HEK293 (cell line): ENCODE data around the gene CD101.
"Not testable (repeated sequence)": the region's sequence is repeated elsewhere in the genome, so short reads cannot be mapped to it uniquely, and the experiment has no call there.

Experiments
- CTCF ChIA-PET: fragments of 350-600 bp; formaldehyde crosslinking; extraction: SDS; loops from one replicate; lab custom pipeline; 2021; ENCODE audit warnings: antibody characterized with exemption; lab: Yijun Ruan, JAX
- POLR2A ChIA-PET: fragments of 300-600 bp; formaldehyde crosslinking; extraction: SDS; loops from one replicate; lab custom pipeline; 2020; ENCODE audit warnings: antibody characterized with exemption, inconsistent platforms; lab: Yijun Ruan, JAX
- H3K27ac ChIP-seq: fragments of 200-500 bp; sonication (Bioruptor generic); 2 replicates; pipeline ENCODE4 v1.5.1; 2014; ENCODE audit warnings: low read depth, low read length, control low read depth, inconsistent platforms; ENCODE audit errors: extremely low read depth
- H3K36me3 ChIP-seq, 2 experiments: fragments of 200-500 bp in 1 of 2; sonication (Bioruptor generic) in 1 of 2; 1 replicate in 1 of 2; 2 replicates in 1 of 2; pipeline ENCODE4 v1.5.1; 2014 to 2017; ENCODE audit warnings: inconsistent platforms in 2 of 2, low read length in 2 of 2; ENCODE audit not compliant: control insufficient read depth in 2 of 2, insufficient read depth in 1 of 2
- H3K4me1 ChIP-seq: fragments of 200-500 bp; sonication (Bioruptor generic); 2 replicates; pipeline ENCODE4 v1.5.1; 2014; ENCODE audit warnings: mild to moderate bottlenecking, low read length, inconsistent platforms; ENCODE audit not compliant: control insufficient read depth, insufficient read depth
- H3K4me3 ChIP-seq: 2 replicates; pipeline ENCODE4 v1.5.1; 2011; ENCODE audit warnings: low read depth, mild to moderate bottlenecking, control low read depth, low read length, moderate library complexity
- H3K9me3 ChIP-seq: fragments of 200-500 bp; sonication (Bioruptor generic); 2 replicates; pipeline ENCODE4 v1.5.1; 2014; ENCODE audit warnings: low read depth, low read length, inconsistent platforms; ENCODE audit not compliant: control insufficient read depth, insufficient read depth
- EGR2 ChIP-seq: fragments of 450-650 bp; formaldehyde crosslinking; IDR thresholded peaks from 2 replicates; pipeline ENCODE4 v1.5.1; 2016; ENCODE audit warnings: low read depth, missing biosample characterization, missing genetic modification characterization
- KLF9 ChIP-seq: fragments of 450-650 bp; formaldehyde crosslinking; IDR thresholded peaks from 2 replicates; pipeline ENCODE4 v1.5.1; 2016; ENCODE audit warnings: missing biosample characterization, missing genetic modification characterization, low read depth
- SCRT2 ChIP-seq: fragments of 450-650 bp; formaldehyde crosslinking; IDR thresholded peaks from 2 replicates; pipeline ENCODE4 v1.5.1; 2016; ENCODE audit warnings: missing biosample characterization, missing genetic modification characterization
- ZFP37 ChIP-seq: fragments of 450-650 bp; formaldehyde crosslinking; IDR thresholded peaks from 2 replicates; pipeline ENCODE4 v1.5.1; 2016; ENCODE audit warnings: missing biosample characterization, missing genetic modification characterization
- ZNF146 ChIP-seq: fragments of 450-650 bp; formaldehyde crosslinking; IDR thresholded peaks from 2 replicates; pipeline ENCODE4 v1.5.1; 2016; ENCODE audit warnings: missing biosample characterization, missing genetic modification characterization
- ZNF214 ChIP-seq: fragments of 450-650 bp; formaldehyde crosslinking; IDR thresholded peaks from 2 replicates; pipeline ENCODE4 v1.5.1; 2017; ENCODE audit warnings: missing biosample characterization, mild to moderate bottlenecking, missing genetic modification characterization, borderline replicate concordance
- ZNF24 ChIP-seq: fragments of 450-650 bp; formaldehyde crosslinking; IDR thresholded peaks from 2 replicates; pipeline ENCODE4 v1.5.1; 2016; ENCODE audit warnings: missing biosample characterization, missing genetic modification characterization
- ZNF350 ChIP-seq: fragments of 450-650 bp; formaldehyde crosslinking; IDR thresholded peaks from 2 replicates; pipeline ENCODE4 v1.5.0; 2017; ENCODE audit warnings: missing biosample characterization, mild to moderate bottlenecking, missing genetic modification characterization
- ZNF529 ChIP-seq: fragments of 450-650 bp; formaldehyde crosslinking; IDR thresholded peaks from 2 replicates; pipeline ENCODE4 v1.5.1; 2017; ENCODE audit warnings: missing genetic modification characterization, missing biosample characterization; ENCODE audit not compliant: insufficient replicate concordance
- ZNF561 ChIP-seq: fragments of 450-650 bp; IDR thresholded peaks from 2 replicates; pipeline ENCODE4 v1.5.1; 2018; ENCODE audit warnings: missing biosample characterization, missing genetic modification characterization, borderline replicate concordance
- ZNF621 ChIP-seq: fragments of 450-650 bp; formaldehyde crosslinking; IDR thresholded peaks from 2 replicates; pipeline ENCODE4 v1.5.1; 2017; ENCODE audit warnings: missing biosample characterization, missing genetic modification characterization
- ZNF701 ChIP-seq: fragments of 450-650 bp; formaldehyde crosslinking; IDR thresholded peaks from 2 replicates; pipeline ENCODE4 v1.5.1; 2016; ENCODE audit warnings: missing biosample characterization, missing genetic modification characterization
- TF ChIP-seq, protein P1 (sequence below): fragments of 450-650 bp; formaldehyde crosslinking; IDR thresholded peaks from 2 replicates; pipeline ENCODE4 v1.5.1; 2016; ENCODE audit warnings: missing biosample characterization, missing genetic modification characterization
- TF ChIP-seq, protein P2 (sequence below): fragments of 450-650 bp; formaldehyde crosslinking; conservative IDR thresholded peaks from 2 replicates; pipeline ENCODE4 v1.5.1; 2016; ENCODE audit warnings: low read depth, missing biosample characterization, missing genetic modification characterization

Gene CD101

DNA sequence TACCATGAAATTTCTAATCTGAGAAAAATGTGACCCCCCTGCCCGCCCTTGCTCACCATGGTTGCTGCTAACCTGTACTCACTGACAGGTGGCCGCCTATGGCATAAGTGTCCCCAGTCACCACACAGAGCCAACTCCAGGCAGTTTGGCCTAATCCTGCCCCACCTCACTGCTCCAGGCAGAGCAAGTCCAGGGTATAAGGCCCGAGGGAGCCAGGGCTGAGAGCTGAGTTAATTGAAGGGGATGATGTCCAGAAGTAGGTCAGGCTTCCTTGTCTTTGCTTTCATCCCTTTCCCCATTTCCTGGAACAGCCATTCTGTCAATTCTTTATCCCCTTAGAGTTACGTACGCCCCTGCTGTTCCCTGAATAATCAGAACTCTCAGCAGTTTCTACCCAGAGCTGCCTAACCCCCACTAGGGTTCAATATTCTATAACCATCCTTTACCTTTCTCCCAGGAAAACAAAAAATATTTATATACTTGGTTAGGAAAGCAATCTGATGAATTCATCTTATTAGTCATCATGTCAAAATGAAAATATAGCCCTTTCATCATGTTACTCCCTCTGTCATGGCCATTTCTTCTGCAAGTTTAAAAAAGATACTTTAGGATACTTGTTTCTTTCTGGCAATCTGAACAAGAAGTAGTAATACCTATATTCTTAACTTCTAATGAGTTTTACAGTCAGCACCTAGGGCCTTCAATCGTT, 29.4 kb upstream of the CD101 start:
- peaks cover 7 to 30% of the 10 kb centered on the region in 2 experiments; a peak in 2 of 3 replicates for H3K36me3 ChIP-seq
- no peak overlapping the region for H3K27ac ChIP-seq
- POLR2A ChIA-PET, result no interaction called here
- CTCF ChIA-PET, result interaction anchor here (0.7 to 1.1 kb wide), 2 partner anchors 37 to 303 kb away, joined by 3 to 4 read pairs; no protein-coding TSS in a partner anchor
- no peak overlapping the region for H3K4me3 ChIP-seq
- H3K9me3 ChIP-seq, result no peaks in the 10 kb centered on the region; the same call in 1 of the 2 replicates
- H3K4me1 ChIP-seq, result no peaks in the 10 kb centered on the region
- no peak for TF ChIP-seq ZNF24 (tag by site-specific recombination)
- TF ChIP-seq ZNF561 (tag by site-specific recombination), result no peak
- TF ChIP-seq ZNF701 (tag by site-specific recombination), result no peak
- TF ChIP-seq ZFP37 (tag by site-specific recombination), result no peak
- TF ChIP-seq ZNF214 (tag by site-specific recombination), result no peak
- no peak for TF ChIP-seq ZNF621 (tag by site-specific recombination)
- TF ChIP-seq, protein P1, sequence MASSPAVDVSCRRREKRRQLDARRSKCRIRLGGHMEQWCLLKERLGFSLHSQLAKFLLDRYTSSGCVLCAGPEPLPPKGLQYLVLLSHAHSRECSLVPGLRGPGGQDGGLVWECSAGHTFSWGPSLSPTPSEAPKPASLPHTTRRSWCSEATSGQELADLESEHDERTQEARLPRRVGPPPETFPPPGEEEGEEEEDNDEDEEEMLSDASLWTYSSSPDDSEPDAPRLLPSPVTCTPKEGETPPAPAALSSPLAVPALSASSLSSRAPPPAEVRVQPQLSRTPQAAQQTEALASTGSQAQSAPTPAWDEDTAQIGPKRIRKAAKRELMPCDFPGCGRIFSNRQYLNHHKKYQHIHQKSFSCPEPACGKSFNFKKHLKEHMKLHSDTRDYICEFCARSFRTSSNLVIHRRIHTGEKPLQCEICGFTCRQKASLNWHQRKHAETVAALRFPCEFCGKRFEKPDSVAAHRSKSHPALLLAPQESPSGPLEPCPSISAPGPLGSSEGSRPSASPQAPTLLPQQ (tag by site-specific recombination), result no peak
- TF ChIP-seq EGR2 (tag by site-specific recombination), result no peak
- TF ChIP-seq, all 188 proteins: peak for 0

DNA sequence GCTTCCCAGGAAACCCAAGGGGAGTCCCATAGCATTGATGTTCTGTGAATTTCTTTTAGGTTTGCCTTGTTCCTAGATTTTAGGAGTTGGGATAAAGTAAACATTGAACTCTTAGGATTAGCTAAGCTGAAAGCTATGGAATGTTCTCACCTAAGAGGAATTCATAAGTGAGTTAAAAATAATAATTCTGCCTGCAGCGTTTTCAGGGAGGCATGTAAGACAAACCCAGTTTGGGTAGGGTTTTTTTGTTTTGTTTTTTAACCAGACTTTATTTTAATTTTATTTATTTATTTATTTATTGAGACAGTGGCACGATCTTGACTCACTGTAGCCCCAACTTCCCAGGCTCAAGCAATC, 28.9 kb upstream of the CD101 start:
- Histone ChIP-seq H3K4me3 (no peak overlapping the region), H3K9me3 (no peaks in the 10 kb centered on the region; the same call in 1 of the 2 replicates), H3K4me1 (no peaks in the 10 kb centered on the region), H3K36me3 (peaks cover 3 to 24% of the 10 kb centered on the region in 2 experiments; a peak in 2 of 3 replicates), H3K27ac (no peak overlapping the region)
- ChIA-PET POLR2A (no interaction called here), CTCF (interaction anchor here (0.7 kb wide), 1 partner anchor 303 kb away, joined by 4 read pairs; no protein-coding TSS in a partner anchor)
- no peak for TF ChIP-seq KLF9
- TF ChIP-seq, protein P2, sequence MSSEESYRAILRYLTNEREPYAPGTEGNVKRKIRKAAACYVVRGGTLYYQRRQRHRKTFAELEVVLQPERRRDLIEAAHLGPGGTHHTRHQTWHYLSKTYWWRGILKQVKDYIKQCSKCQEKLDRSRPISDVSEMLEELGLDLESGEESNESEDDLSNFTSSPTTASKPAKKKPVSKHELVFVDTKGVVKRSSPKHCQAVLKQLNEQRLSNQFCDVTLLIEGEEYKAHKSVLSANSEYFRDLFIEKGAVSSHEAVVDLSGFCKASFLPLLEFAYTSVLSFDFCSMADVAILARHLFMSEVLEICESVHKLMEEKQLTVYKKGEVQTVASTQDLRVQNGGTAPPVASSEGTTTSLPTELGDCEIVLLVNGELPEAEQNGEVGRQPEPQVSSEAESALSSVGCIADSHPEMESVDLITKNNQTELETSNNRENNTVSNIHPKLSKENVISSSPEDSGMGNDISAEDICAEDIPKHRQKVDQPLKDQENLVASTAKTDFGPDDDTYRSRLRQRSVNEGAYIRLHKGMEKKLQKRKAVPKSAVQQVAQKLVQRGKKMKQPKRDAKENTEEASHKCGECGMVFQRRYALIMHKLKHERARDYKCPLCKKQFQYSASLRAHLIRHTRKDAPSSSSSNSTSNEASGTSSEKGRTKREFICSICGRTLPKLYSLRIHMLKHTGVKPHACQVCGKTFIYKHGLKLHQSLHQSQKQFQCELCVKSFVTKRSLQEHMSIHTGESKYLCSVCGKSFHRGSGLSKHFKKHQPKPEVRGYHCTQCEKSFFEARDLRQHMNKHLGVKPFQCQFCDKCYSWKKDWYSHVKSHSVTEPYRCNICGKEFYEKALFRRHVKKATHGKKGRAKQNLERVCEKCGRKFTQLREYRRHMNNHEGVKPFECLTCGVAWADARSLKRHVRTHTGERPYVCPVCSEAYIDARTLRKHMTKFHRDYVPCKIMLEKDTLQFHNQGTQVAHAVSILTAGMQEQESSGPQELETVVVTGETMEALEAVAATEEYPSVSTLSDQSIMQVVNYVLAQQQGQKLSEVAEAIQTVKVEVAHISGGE (tag by site-specific recombination), result no peak
- TF ChIP-seq ZNF350 (tag by site-specific recombination), result no peak
- TF ChIP-seq ZNF529 (tag by site-specific recombination), result no peak

DNA sequence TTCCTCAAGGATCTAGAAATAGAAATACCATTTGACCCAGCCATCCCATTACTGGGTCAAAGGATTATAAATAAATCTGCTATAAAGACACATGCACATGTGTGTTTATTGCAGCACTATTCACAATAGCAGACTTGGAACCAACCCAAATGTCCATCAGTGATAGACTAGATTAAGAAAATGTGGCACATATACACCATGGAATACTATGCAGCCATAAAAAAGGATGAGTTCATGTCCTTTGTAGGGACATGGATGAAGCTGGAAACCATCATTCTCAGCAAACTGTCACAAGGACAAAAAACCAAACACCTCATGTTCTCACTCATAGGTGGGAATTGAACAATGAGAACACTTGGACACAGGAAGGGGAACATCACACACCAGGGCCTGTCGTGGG, 21.3 kb upstream of the CD101 start:
- 0 out of 2 replicates have a peak, but pooled peaks have one; percentile 1 for TF ChIP-seq SCRT2
- TF ChIP-seq ZNF146 (tag by site-specific recombination), result peak; percentile 92
- H3K4me3 ChIP-seq, H3K4me1 ChIP-seq, POLR2A ChIA-PET, H3K9me3 ChIP-seq, H3K27ac ChIP-seq, CTCF ChIA-PET: not testable (repeated sequence)
- peaks cover 0 to 16% of the 10 kb centered on the region in 2 experiments; a peak in 1 of 3 replicates for H3K36me3 ChIP-seq
